H1 (cell line): ENCODE results near the gene KRT5. TPM values are rescaled to one million over a fixed set of nuclear protein-coding genes. Genes with fewer than 3 reads are reported as not detected.

Source experiments
- BRCA1 ChIP-seq: IDR thresholded peaks from 2 replicates; pipeline ENCODE4 v1.6.1; 2012; ENCODE audit warnings: low read depth, low read length, improper control_type of control experiment
- CHD1 ChIP-seq: IDR thresholded peaks from 2 replicates; pipeline ENCODE4 v1.6.1; 2012; ENCODE audit warnings: low read depth, low read length, improper control_type of control experiment
- CTBP2 ChIP-seq: IDR thresholded peaks from 2 replicates; pipeline ENCODE4 v1.7.0; 2011; ENCODE audit warnings: borderline replicate concordance, mild to moderate bottlenecking, moderate library complexity, mixed read lengths, low read length; ENCODE audit not compliant: insufficient read depth, insufficient read length
- MAFK ChIP-seq: IDR thresholded peaks from 2 replicates; pipeline ENCODE4 v1.6.1; 2012; ENCODE audit warnings: low read depth, mild to moderate bottlenecking, improper control_type of control experiment, low read length
- NANOG ChIP-seq: IDR thresholded peaks from 2 replicates; pipeline ENCODE4 v1.6.1; 2011; ENCODE audit warnings: low read length, low read depth, mild to moderate bottlenecking, inconsistent platforms; ENCODE audit not compliant: insufficient read depth, poor library complexity, severe bottlenecking
- PHF8 ChIP-seq: fragments of 200-600 bp; sonication (generic); conservative IDR thresholded peaks from 2 replicates; pipeline ENCODE4 v1.7.1; 2012; ENCODE audit warnings: low read depth, mild to moderate bottlenecking, inconsistent platforms, low read length, moderate library complexity
- polyA plus RNA-seq, 7 experiments: library from polyadenylated mRNA; depleted of rRNA in 3 of 7; stranded (reverse) in 5 of 7; unstranded in 2 of 7; fragments of >200 nt in 5 of 7; fragments of 200-250 nt in 2 of 7; gene quantifications; 1 replicate in 5 of 7; 2 replicates in 1 of 7; 4 replicates in 1 of 7; pipeline versions ENCODE4 v1.2.1 to v1.2.3, GENCODE V29; 2011 to 2013; ENCODE audit warnings: missing spikeins in 2 of 7, mixed read lengths in 2 of 7
- total RNA-seq: library from RNA; stranded (reverse); fragmentation: NEBNext Ultra II Directional; extraction: Animal tissue kit (Norgen Biotek cat#: 25700); gene quantifications from 2 replicates; pipeline ENCODE4 v1.2.1, GENCODE V29; 2021

The KRT5 gene
- total and polyA plus RNA-seq, 2 of the 8 experiments (the other 6 are each of a cell fraction or from before 2014, with no cell fraction given), result 0.18 TPM; not detected in 1

DNA sequence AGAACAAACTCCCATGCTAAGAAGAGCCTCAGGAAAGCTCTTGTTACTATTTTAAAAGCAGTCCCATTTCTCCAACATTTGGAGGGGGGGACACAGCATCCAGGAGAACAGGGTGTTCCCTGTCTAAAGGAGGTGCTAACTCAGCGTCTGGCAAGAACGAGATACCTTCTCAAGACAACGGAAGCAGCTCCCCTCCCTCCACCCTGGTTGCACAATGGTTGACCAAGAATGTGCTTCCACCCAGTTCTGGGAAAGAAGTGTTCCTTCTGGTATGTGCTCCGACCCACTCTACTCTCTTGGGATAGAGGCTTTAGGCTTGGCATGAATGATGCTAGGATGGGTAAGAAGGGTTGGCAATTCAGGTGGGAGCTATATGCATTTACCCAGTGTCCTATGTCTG, 25.7 kb downstream of the KRT5 start (continued):
- TF ChIP-seq CTBP2 (no peak), CHD1 (no peak), MAFK (no peak), BRCA1 (no peak), NANOG (no peak), PHF8 (no peak)
- TF ChIP-seq, all 59 proteins: peak for 0
